Endothelial cell of umbilical vein (primary cell): ENCODE data around the gene UQCRC1. TPM values are rescaled to one million over a fixed set of nuclear protein-coding genes. Genes with fewer than 3 reads are reported as not detected.

Experiments
- BruUV-seq: library from RNA; stranded (reverse); fragments of 400-500 nt; replicated peaks from 2 replicates; lab custom pipeline; 2021; lab: Mats Ljungman, UMichigan
- CTCF ChIA-PET: fragments of 300-600, 350-600 bp; sonication (Branson Sonifier 250); formaldehyde crosslinking; loops from one replicate; lab custom pipeline; 2021; ENCODE audit warnings: antibody characterized with exemption, inconsistent platforms; lab: Charles Lee
- POLR2A ChIA-PET: fragments of 300-600, 350-600 bp; sonication (Branson Sonifier 250); formaldehyde crosslinking; loops from one replicate; lab custom pipeline; 2021; ENCODE audit warnings: antibody characterized with exemption, inconsistent platforms; lab: Charles Lee
- DNase-seq: peaks from one replicate; pipeline ENCODE4 v3.0.0-alpha.2; 2011; ENCODE audit warnings: low read depth, low spot score
- FAIRE-seq: peaks from 2 replicates; lab custom pipeline; 2011; peaks lifted over from hg19 to GRCh38; lab: Jason Lieb, UNC
- H2AFZ ChIP-seq: 2 replicates; pipeline ENCODE4 v1.6.0; 2012; ENCODE audit warnings: low read depth, low read length, control low read depth, inconsistent platforms
- H3K27ac ChIP-seq: 2 replicates; pipeline ENCODE4 v1.5.1; 2011; ENCODE audit warnings: low read depth, mild to moderate bottlenecking, control low read depth, low read length, moderate library complexity; ENCODE audit not compliant: insufficient read depth
- H3K27me3 ChIP-seq, 2 experiments: 2 replicates each; pipeline versions ENCODE4 v1.6.0 to v1.6.1; 2011; ENCODE audit warnings: low read length in 2 of 2, mixed read lengths in 1 of 2; ENCODE audit not compliant: control insufficient read depth in 2 of 2, insufficient read depth in 2 of 2
- H3K36me3 ChIP-seq, 2 experiments: 2 replicates in 1 of 2; 3 replicates in 1 of 2; pipeline ENCODE4 v1.5.1; 2011; ENCODE audit warnings: low read length in 2 of 2, mild to moderate bottlenecking in 1 of 2, moderate library complexity in 1 of 2; ENCODE audit not compliant: control insufficient read depth in 2 of 2, insufficient read depth in 2 of 2; ENCODE audit errors: extremely low read depth in 1 of 2
- H3K4me1 ChIP-seq: 3 replicates; pipeline ENCODE4 v1.5.1; 2011; ENCODE audit warnings: mild to moderate bottlenecking, low read length; ENCODE audit not compliant: control insufficient read depth, insufficient read depth; ENCODE audit errors: extremely low read depth
- H3K4me2 ChIP-seq: 2 replicates; pipeline ENCODE4 v1.6.1; 2011; ENCODE audit warnings: low read length, control low read depth, mixed read lengths; ENCODE audit not compliant: insufficient read depth
- H3K4me3 ChIP-seq, 3 experiments: fragments of 200-600 bp in 1 of 3; sonication (generic), shearing (Covaris generic) in 1 of 3; replicated peaks in 1 of 3; 2 replicates each; pipeline ENCODE4 v1.5.1; 2011 to 2016; ENCODE audit warnings: control low read depth in 3 of 3, low read length in 3 of 3, mild to moderate bottlenecking in 2 of 3, inconsistent platforms in 1 of 3, low read depth in 1 of 3, moderate library complexity in 1 of 3; ENCODE audit not compliant: insufficient read depth in 1 of 3
- H3K79me2 ChIP-seq: 2 replicates; pipeline ENCODE4 v1.6.0; 2012; ENCODE audit warnings: low read length, inconsistent platforms; ENCODE audit not compliant: control insufficient read depth, insufficient read depth
- H3K9ac ChIP-seq: replicated peaks from 2 replicates; pipeline ENCODE3; 2011; ENCODE audit warnings: low read length, control low read depth; ENCODE audit not compliant: insufficient read depth; ENCODE audit errors: extremely low read depth
- H3K9me1 ChIP-seq: replicated peaks from 3 replicates; pipeline ENCODE4 v1.6.0; 2011; ENCODE audit warnings: mild to moderate bottlenecking, low read length; ENCODE audit not compliant: control insufficient read depth, insufficient read depth; ENCODE audit errors: extremely low read depth
- H3K9me3 ChIP-seq: replicated peaks from 2 replicates; pipeline ENCODE4 v1.5.1; 2012; ENCODE audit warnings: low read length, inconsistent platforms; ENCODE audit not compliant: control insufficient read depth, insufficient read depth
- H4K20me1 ChIP-seq: replicated peaks from 2 replicates; pipeline ENCODE3; 2011; ENCODE audit warnings: mild to moderate bottlenecking, low read length; ENCODE audit not compliant: control insufficient read depth, insufficient read depth; ENCODE audit errors: extremely low read depth
- EZH2 ChIP-seq: IDR thresholded peaks from 2 replicates; pipeline ENCODE4 v1.6.1; 2012; ENCODE audit warnings: borderline replicate concordance, low read depth, mild to moderate bottlenecking, moderate library complexity, low read length, inconsistent platforms; ENCODE audit not compliant: severe bottlenecking
- FOS ChIP-seq: IDR thresholded peaks from 2 replicates; pipeline ENCODE4 v1.6.1; 2011; ENCODE audit warnings: mild to moderate bottlenecking, low read length, moderate library complexity, borderline replicate concordance; ENCODE audit not compliant: insufficient read depth
- GATA2 ChIP-seq: IDR thresholded peaks from 2 replicates; pipeline ENCODE4 v1.7.0; 2011; ENCODE audit warnings: low read depth, mild to moderate bottlenecking, moderate library complexity, mixed read lengths, low read length; ENCODE audit not compliant: insufficient read length, insufficient read depth
- JUN ChIP-seq: IDR thresholded peaks from 2 replicates; pipeline ENCODE4 v1.6.1; 2011; ENCODE audit warnings: borderline replicate concordance, low read depth; ENCODE audit not compliant: insufficient read length, insufficient read depth
- MYC ChIP-seq: IDR thresholded peaks from one replicate; pipeline ENCODE4 v1.6.1; 2011; ENCODE audit warnings: mild to moderate bottlenecking, low read depth, low read length
- POLR2A ChIP-seq: IDR thresholded peaks from 2 replicates; pipeline ENCODE4 v1.6.1; 2012; ENCODE audit warnings: low read depth, mild to moderate bottlenecking, control low read depth, low read length
- POLR2AphosphoS5 ChIP-seq: IDR thresholded peaks from 2 replicates; pipeline ENCODE4 v1.6.1; 2012; ENCODE audit warnings: low read depth, mild to moderate bottlenecking, control low read depth, low read length, moderate library complexity; ENCODE audit not compliant: insufficient read depth
- dilution Hi-C: fragments of 300-500 bp; cut with MboI; formaldehyde crosslinking; loops from one replicate; pipeline ENCODE4 v1.15.0; 2019; ENCODE audit warnings: low sequenced_read_pairs; ENCODE audit not compliant: extremely low pct_ligation_motif_present
- intact Hi-C: fragments of 100-400 bp; cut with micrococcal nuclease; formaldehyde crosslinking; loops from one replicate; pipeline ENCODE4 v1.10.0; 2022
- polyA plus RNA-seq, 4 experiments: library from polyadenylated mRNA; depleted of rRNA in 3 of 4; stranded (reverse) in 3 of 4; unstranded in 1 of 4; fragments of >200 nt; gene quantifications; 2 replicates each; pipeline versions ENCODE4 v1.2.1 to v1.2.3, GENCODE V29; 2011 to 2012; ENCODE audit warnings: missing spikeins in 1 of 4
- total RNA-seq: library from RNA; stranded (reverse); gene quantifications from 2 replicates; pipeline ENCODE4 v1.2.3, GENCODE V29; 2021
- TF ChIP-seq, protein P1 (sequence below): IDR thresholded peaks from 2 replicates; pipeline ENCODE4 v1.6.1; 2011; ENCODE audit not compliant: insufficient read depth, insufficient read length
- TF ChIP-seq, protein P2 (sequence below), 2 donors: IDR thresholded peaks; 1 replicate in 1 of 2; 2 replicates in 1 of 2; pipeline ENCODE4 v1.5.1; 2011; ENCODE audit warnings: low read length in 2 of 2, mild to moderate bottlenecking in 2 of 2, moderate library complexity in 2 of 2, control low read depth in 1 of 2, inconsistent platforms in 1 of 2, low read depth in 1 of 2; ENCODE audit not compliant: insufficient read depth in 1 of 2; ENCODE audit errors: extremely low read depth in 1 of 2

Gene UQCRC1
- total and polyA plus RNA-seq, 2 donors (not counting 3 experiments of a cell fraction or from before 2014, with no cell fraction given), result 184 to 427 TPM

DNA sequence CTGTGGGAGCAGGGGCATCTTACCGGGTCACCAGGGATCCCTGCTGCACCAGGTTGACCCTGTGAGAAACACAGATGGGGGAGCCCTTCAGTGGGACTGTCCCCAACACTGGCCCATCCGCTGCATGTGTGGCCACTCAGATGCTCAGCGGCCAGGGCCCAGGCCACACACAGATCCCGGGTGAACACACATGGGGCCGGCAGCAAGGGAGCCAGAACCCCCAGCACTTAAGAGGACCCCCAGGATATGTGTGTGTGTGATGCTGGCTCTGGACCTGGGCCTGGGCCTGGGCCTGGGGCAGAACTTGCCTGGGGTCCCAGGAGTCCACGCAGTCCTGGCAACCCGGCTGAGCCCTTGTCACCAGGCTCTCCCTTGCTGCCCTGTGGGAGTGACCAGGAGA is 41.0 kb downstream of the UQCRC1 start:
- H3K9ac ChIP-seq, result no peak overlapping the region
- no peak overlapping the region for H3K4me3 ChIP-seq
- CTCF ChIA-PET, result interaction anchor here (1.1 kb wide), 1 partner anchor 132 kb away, joined by 3 read pairs; no protein-coding TSS in a partner anchor
- no peaks in the 10 kb centered on the region for H4K20me1 ChIP-seq
- BruUV-seq, result no TSS peak
- no peaks in the 10 kb centered on the region for H3K9me3 ChIP-seq
- no peak for DNase-seq
- no peaks in the 10 kb centered on the region for H3K36me3 ChIP-seq
- TF ChIP-seq, protein P1, sequence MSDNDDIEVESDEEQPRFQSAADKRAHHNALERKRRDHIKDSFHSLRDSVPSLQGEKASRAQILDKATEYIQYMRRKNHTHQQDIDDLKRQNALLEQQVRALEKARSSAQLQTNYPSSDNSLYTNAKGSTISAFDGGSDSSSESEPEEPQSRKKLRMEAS, result no peak
- TF ChIP-seq FOS, result no peak
- TF ChIP-seq EZH2, result no peak
- TF ChIP-seq JUN, result no peak
- no peak for TF ChIP-seq POLR2AphosphoS5
- TF ChIP-seq, protein P2, sequence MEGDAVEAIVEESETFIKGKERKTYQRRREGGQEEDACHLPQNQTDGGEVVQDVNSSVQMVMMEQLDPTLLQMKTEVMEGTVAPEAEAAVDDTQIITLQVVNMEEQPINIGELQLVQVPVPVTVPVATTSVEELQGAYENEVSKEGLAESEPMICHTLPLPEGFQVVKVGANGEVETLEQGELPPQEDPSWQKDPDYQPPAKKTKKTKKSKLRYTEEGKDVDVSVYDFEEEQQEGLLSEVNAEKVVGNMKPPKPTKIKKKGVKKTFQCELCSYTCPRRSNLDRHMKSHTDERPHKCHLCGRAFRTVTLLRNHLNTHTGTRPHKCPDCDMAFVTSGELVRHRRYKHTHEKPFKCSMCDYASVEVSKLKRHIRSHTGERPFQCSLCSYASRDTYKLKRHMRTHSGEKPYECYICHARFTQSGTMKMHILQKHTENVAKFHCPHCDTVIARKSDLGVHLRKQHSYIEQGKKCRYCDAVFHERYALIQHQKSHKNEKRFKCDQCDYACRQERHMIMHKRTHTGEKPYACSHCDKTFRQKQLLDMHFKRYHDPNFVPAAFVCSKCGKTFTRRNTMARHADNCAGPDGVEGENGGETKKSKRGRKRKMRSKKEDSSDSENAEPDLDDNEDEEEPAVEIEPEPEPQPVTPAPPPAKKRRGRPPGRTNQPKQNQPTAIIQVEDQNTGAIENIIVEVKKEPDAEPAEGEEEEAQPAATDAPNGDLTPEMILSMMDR (IDR thresholded peaks at IDR 0.05; ENCODE audit: extremely low read depth in 1 of 2, insufficient read depth in 1 of 2, low read depth in 1 of 2, low read length in 2 of 2), result no peak
- no peak for TF ChIP-seq GATA2
- no peak for TF ChIP-seq MYC
- TF ChIP-seq POLR2A, result no peak
- H3K9me1 ChIP-seq, result no peaks in the 10 kb centered on the region
- no peaks in the 10 kb centered on the region for H3K79me2 ChIP-seq
- no peak overlapping the region for H2AFZ ChIP-seq
- no peak overlapping the region for H3K4me2 ChIP-seq
- no peak overlapping the region for H3K27ac ChIP-seq
- no peaks in the 10 kb centered on the region for H3K27me3 ChIP-seq
- POLR2A ChIA-PET, result no interaction called here
- no peak for FAIRE-seq
- intact Hi-C loops, result no loop called here
- peaks cover 10% of the 10 kb centered on the region for H3K4me1 ChIP-seq
- dilution Hi-C loops, result no loop called here
